HL-60 (cell line): ENCODE results near the gene HIP1.

ENCODE experiments used
- CTCF ChIP-seq: IDR thresholded peaks from one replicate; pipeline ENCODE4 v1.5.1; 2011; ENCODE audit warnings: low read length, control low read depth, inconsistent platforms; ENCODE audit not compliant: insufficient read depth
- GABPA ChIP-seq: IDR thresholded peaks from 2 replicates; pipeline ENCODE4 v1.6.1; 2012; ENCODE audit warnings: low read depth
- POLR2AphosphoS5 ChIP-seq: IDR thresholded peaks from 2 replicates; pipeline ENCODE4 v1.6.1; 2012; ENCODE audit warnings: low read depth
- REST ChIP-seq: IDR thresholded peaks from 2 replicates; pipeline ENCODE4 v1.6.1; 2012; ENCODE audit warnings: low read depth; ENCODE audit not compliant: insufficient replicate concordance
- SPI1 ChIP-seq: IDR thresholded peaks from 2 replicates; pipeline ENCODE4 v1.6.1; 2012; ENCODE audit warnings: low read depth, mild to moderate bottlenecking, borderline replicate concordance

GRCh38 chr7:75614401-75614800 lies 124.3 kb downstream of the HIP1 start:
- TF ChIP-seq POLR2AphosphoS5 (no peak), CTCF (no peak), SPI1 (no peak), REST (no peak), GABPA (no peak)
